Astrocyte (in vitro differentiated cells and primary cell): ENCODE measurements around the gene FEM1C. TPM values are rescaled to one million over a fixed set of nuclear protein-coding genes. Genes with fewer than 3 reads are reported as not detected.

Experiments
- DNase-seq: peaks from one replicate; pipeline ENCODE4 v3.0.0-alpha.2; 2010; ENCODE audit warnings: low read depth
- FAIRE-seq: peaks from 2 replicates; lab custom pipeline; 2011; peaks lifted over from hg19 to GRCh38; lab: Jason Lieb, UNC
- H2AFZ ChIP-seq: 2 replicates; pipeline ENCODE4 v1.6.0; 2012; ENCODE audit warnings: low read depth, low read length, inconsistent platforms
- H3K27ac ChIP-seq: 2 replicates; pipeline ENCODE4 v1.5.1; 2011; ENCODE audit warnings: low read depth, low read length, inconsistent platforms
- H3K27me3 ChIP-seq: 2 replicates; pipeline ENCODE4 v1.6.0; 2011; ENCODE audit warnings: low read length, inconsistent platforms; ENCODE audit not compliant: insufficient read depth
- H3K36me3 ChIP-seq: 2 replicates; pipeline ENCODE4 v1.5.1; 2011; ENCODE audit warnings: low read length, inconsistent platforms; ENCODE audit not compliant: insufficient read depth
- H3K4me1 ChIP-seq: 2 replicates; pipeline ENCODE4 v1.5.1; 2011; ENCODE audit warnings: low read length, inconsistent platforms; ENCODE audit not compliant: insufficient read depth
- H3K4me2 ChIP-seq: 2 replicates; pipeline ENCODE4 v1.6.0; 2012; ENCODE audit warnings: low read length, inconsistent platforms
- H3K4me3 ChIP-seq: 2 replicates; pipeline ENCODE4 v1.5.1; 2011; ENCODE audit warnings: low read depth, mild to moderate bottlenecking, low read length, inconsistent platforms; ENCODE audit not compliant: insufficient read depth
- H3K79me2 ChIP-seq: 2 replicates; pipeline ENCODE4 v1.6.0; 2012; ENCODE audit warnings: mild to moderate bottlenecking, low read length, inconsistent platforms; ENCODE audit not compliant: insufficient read depth
- H3K9ac ChIP-seq: 2 replicates; pipeline ENCODE4 v1.6.0; 2012; ENCODE audit warnings: mild to moderate bottlenecking, low read length, inconsistent platforms
- H3K9me3 ChIP-seq: 2 replicates; pipeline ENCODE4 v1.5.1; 2012; ENCODE audit warnings: low read depth, mild to moderate bottlenecking, low read length, inconsistent platforms; ENCODE audit not compliant: insufficient read depth
- H4K20me1 ChIP-seq: 2 replicates; pipeline ENCODE4 v1.6.0; 2012; ENCODE audit warnings: low read length, inconsistent platforms; ENCODE audit not compliant: insufficient read depth
- H3K27ac Mint-ChIP-seq: one replicate; pipeline ENCODE4 v1.8.0; 2021; ENCODE audit warnings: mild to moderate bottlenecking, mixed read lengths; ENCODE audit not compliant: unreplicated experiment
- H3K27me3 Mint-ChIP-seq: one replicate; pipeline ENCODE4 v1.8.0; 2021; ENCODE audit warnings: low read depth, mixed read lengths; ENCODE audit not compliant: unreplicated experiment
- H3K36me3 Mint-ChIP-seq: one replicate; pipeline ENCODE4 v1.8.0; 2021; ENCODE audit warnings: low read depth, mixed read lengths; ENCODE audit not compliant: unreplicated experiment
- H3K4me1 Mint-ChIP-seq: one replicate; pipeline ENCODE4 v1.8.0; 2021; ENCODE audit warnings: low read depth, mixed read lengths; ENCODE audit not compliant: unreplicated experiment
- H3K4me3 Mint-ChIP-seq: one replicate; pipeline ENCODE4 v1.8.0; 2021; ENCODE audit warnings: mild to moderate bottlenecking, moderate library complexity, mixed read lengths; ENCODE audit not compliant: unreplicated experiment
- H3K9me3 Mint-ChIP-seq: one replicate; pipeline ENCODE4 v1.8.0; 2021; ENCODE audit warnings: mild to moderate bottlenecking, mixed read lengths; ENCODE audit not compliant: unreplicated experiment
- EZH2 ChIP-seq: IDR thresholded peaks from 2 replicates; pipeline ENCODE4 v1.6.1; 2012; ENCODE audit warnings: mild to moderate bottlenecking, low read length, inconsistent platforms; ENCODE audit not compliant: insufficient read depth
- total RNA-seq: library from RNA; stranded (reverse); gene quantifications from 2 replicates; pipeline ENCODE4 v1.2.1, GENCODE V29; 2021
- TF ChIP-seq, protein P1 (sequence below): IDR thresholded peaks from 2 replicates; pipeline ENCODE4 v1.5.1; 2011; ENCODE audit warnings: low read depth, mild to moderate bottlenecking, inconsistent platforms, low read length, moderate library complexity; ENCODE audit not compliant: insufficient read depth

Gene FEM1C
- total RNA-seq, 1 donor from 2014 or later, result 22.9 TPM

DNA sequence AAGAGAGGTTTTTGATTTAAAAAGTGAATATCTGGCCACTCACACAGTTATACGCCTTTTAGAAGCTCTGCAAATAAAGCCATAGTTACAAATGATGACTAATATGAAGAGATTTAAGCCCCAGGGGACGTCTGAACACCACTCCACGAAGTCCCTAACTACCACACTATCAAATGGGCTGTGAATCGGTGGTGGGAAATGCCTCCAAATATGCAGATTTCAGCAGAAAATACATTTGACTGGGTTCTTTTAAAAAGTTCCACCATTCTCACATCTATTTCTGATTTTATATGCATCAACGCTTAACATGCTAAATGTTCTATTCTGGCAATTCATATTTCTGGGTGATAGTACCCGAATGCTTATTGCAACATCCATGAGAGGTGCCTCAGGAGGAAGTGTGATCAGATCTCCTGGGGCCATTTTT lies 35.2 kb upstream of the FEM1C start:
- H3K27me3 ChIP-seq, result no peaks in the 10 kb centered on the region
- peaks cover 44% of the 10 kb centered on the region for H3K4me1 Mint-ChIP-seq
- H3K36me3 ChIP-seq, result peaks cover 6% of the 10 kb centered on the region
- DNase-seq (no peak), FAIRE-seq (no peak)
- peak overlapping the region; percentile 12 for H3K27ac ChIP-seq
- no peak overlapping the region for H3K27ac Mint-ChIP-seq
- peaks cover 35% of the 10 kb centered on the region for H3K4me1 ChIP-seq
- no peaks in the 10 kb centered on the region for H3K9me3 ChIP-seq
- no peak overlapping the region for H2AFZ ChIP-seq
- H3K4me3 ChIP-seq, result no peak overlapping the region
- no peak overlapping the region for H3K9ac ChIP-seq
- H3K27me3 Mint-ChIP-seq, result no peaks in the 10 kb centered on the region
- H3K36me3 Mint-ChIP-seq, result peaks cover 7% of the 10 kb centered on the region
- no peak overlapping the region for H3K4me3 Mint-ChIP-seq
- TF ChIP-seq, protein P1, sequence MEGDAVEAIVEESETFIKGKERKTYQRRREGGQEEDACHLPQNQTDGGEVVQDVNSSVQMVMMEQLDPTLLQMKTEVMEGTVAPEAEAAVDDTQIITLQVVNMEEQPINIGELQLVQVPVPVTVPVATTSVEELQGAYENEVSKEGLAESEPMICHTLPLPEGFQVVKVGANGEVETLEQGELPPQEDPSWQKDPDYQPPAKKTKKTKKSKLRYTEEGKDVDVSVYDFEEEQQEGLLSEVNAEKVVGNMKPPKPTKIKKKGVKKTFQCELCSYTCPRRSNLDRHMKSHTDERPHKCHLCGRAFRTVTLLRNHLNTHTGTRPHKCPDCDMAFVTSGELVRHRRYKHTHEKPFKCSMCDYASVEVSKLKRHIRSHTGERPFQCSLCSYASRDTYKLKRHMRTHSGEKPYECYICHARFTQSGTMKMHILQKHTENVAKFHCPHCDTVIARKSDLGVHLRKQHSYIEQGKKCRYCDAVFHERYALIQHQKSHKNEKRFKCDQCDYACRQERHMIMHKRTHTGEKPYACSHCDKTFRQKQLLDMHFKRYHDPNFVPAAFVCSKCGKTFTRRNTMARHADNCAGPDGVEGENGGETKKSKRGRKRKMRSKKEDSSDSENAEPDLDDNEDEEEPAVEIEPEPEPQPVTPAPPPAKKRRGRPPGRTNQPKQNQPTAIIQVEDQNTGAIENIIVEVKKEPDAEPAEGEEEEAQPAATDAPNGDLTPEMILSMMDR, result no peak
- TF ChIP-seq EZH2, result no peak
- peak overlapping the region; percentile 24 for H3K4me2 ChIP-seq
- no peaks in the 10 kb centered on the region for H4K20me1 ChIP-seq
- H3K79me2 ChIP-seq, result peaks cover 26% of the 10 kb centered on the region
- peaks cover 7% of the 10 kb centered on the region for H3K9me3 Mint-ChIP-seq

DNA sequence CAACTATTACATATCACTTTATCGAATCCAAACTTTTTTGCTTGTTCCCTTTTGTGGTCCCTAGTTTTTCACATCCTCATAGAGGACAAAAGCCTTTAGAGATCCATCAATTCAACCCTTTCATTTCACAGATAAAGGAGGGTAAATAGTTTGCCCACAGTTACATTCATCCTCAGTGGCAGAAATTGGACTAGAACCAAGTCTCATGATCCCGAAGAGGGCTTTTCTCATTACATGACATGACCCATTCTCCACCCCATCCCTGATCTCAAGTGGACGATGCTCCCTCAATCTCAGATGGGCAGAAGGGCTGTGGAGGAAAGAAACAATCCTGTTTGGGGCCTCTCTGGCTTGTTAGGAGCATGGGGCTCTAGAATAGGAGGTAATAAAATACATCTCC lies 34.6 kb upstream of the FEM1C start:
- no peaks in the 10 kb centered on the region for H3K27me3 Mint-ChIP-seq
- peaks cover 7% of the 10 kb centered on the region for H3K9me3 Mint-ChIP-seq
- peaks cover 42% of the 10 kb centered on the region for H3K4me1 Mint-ChIP-seq
- TF ChIP-seq, protein P1, result no peak
- TF ChIP-seq EZH2, result no peak
- no peak overlapping the region for H2AFZ ChIP-seq
- no peak overlapping the region for H3K4me3 ChIP-seq
- H4K20me1 ChIP-seq, result no peaks in the 10 kb centered on the region
- no peak overlapping the region for H3K9ac ChIP-seq
- peaks cover 22% of the 10 kb centered on the region for H3K79me2 ChIP-seq
- peaks cover 38% of the 10 kb centered on the region for H3K4me1 ChIP-seq
- peak overlapping the region; percentile 12 for H3K27ac ChIP-seq
- peaks cover 6% of the 10 kb centered on the region for H3K36me3 ChIP-seq
- no peak overlapping the region for H3K4me3 Mint-ChIP-seq
- DNase-seq, result no peak
- H3K9me3 ChIP-seq, result no peaks in the 10 kb centered on the region
- no peak overlapping the region for H3K27ac Mint-ChIP-seq
- H3K36me3 Mint-ChIP-seq, result peaks cover 7% of the 10 kb centered on the region
- FAIRE-seq, result no peak
- peak overlapping the region; percentile 24 for H3K4me2 ChIP-seq
- no peaks in the 10 kb centered on the region for H3K27me3 ChIP-seq

DNA sequence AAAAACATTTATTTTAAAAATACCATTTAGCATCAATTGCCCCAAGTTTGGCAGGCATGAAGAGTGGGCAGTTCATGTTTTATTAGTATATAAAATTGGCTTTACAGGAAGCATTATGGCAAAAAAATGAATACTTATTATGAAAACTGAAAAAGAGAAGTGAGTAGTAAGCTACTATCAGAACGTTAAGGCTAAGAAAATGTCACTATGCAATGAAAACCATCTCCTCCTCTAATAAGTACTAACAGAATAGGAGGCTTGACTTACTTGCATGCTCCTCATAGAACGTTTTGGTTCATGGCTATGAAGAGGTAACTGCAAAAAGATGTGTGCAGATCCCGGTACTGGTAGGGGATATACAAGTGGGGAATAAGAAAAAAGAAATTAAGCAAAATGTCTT lies 34.1 kb upstream of the FEM1C start:
- H3K27ac ChIP-seq, result no peak overlapping the region
- H3K27me3 Mint-ChIP-seq, result no peaks in the 10 kb centered on the region
- H3K79me2 ChIP-seq, result peaks cover 20% of the 10 kb centered on the region
- H3K36me3 ChIP-seq, result peaks cover 6% of the 10 kb centered on the region
- H3K9me3 Mint-ChIP-seq, result peaks cover 7% of the 10 kb centered on the region
- peaks cover 41% of the 10 kb centered on the region for H3K4me1 Mint-ChIP-seq
- no peak overlapping the region for H2AFZ ChIP-seq
- no peaks in the 10 kb centered on the region for H4K20me1 ChIP-seq
- FAIRE-seq (no peak), DNase-seq (no peak)
- peaks cover 7% of the 10 kb centered on the region for H3K36me3 Mint-ChIP-seq
- H3K9ac ChIP-seq, result no peak overlapping the region
- no peak overlapping the region for H3K4me2 ChIP-seq
- H3K4me3 Mint-ChIP-seq, result no peak overlapping the region
- H3K27me3 ChIP-seq, result no peaks in the 10 kb centered on the region
- H3K4me3 ChIP-seq, result no peak overlapping the region
- no peaks in the 10 kb centered on the region for H3K9me3 ChIP-seq
- H3K27ac Mint-ChIP-seq, result no peak overlapping the region
- TF ChIP-seq, protein P1, result no peak
- TF ChIP-seq EZH2, result no peak
- peaks cover 35% of the 10 kb centered on the region for H3K4me1 ChIP-seq
